ENCODE results near the gene SNX2. TPM values are rescaled to one million over a fixed set of nuclear protein-coding genes. Genes with fewer than 3 reads are reported as not detected.

The SNX2 gene
- total and polyA plus RNA-seq, 9 of the 15 experiments (the other 6 are each of a cell fraction or from before 2014, with no cell fraction given), result 35.2 to 86.0 (median 58.1) TPM

- 0 out of 2 replicates have a peak, but pooled peaks have one; percentile 32 for TF ChIP-seq ZNF12 (CRISPR knock-in tag; IDR thresholded peaks at IDR 0.05)
- TF ChIP-seq, protein P1, sequence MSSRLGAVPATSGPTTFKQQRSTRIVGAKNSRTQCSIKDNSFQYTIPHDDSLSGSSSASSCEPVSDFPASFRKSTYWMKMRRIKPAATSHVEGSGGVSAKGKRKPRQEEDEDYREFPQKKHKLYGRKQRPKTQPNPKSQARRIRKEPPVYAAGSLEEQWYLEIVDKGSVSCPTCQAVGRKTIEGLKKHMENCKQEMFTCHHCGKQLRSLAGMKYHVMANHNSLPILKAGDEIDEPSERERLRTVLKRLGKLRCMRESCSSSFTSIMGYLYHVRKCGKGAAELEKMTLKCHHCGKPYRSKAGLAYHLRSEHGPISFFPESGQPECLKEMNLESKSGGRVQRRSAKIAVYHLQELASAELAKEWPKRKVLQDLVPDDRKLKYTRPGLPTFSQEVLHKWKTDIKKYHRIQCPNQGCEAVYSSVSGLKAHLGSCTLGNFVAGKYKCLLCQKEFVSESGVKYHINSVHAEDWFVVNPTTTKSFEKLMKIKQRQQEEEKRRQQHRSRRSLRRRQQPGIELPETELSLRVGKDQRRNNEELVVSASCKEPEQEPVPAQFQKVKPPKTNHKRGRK (tag; IDR thresholded peaks at IDR 0.05), result no peak
- TF ChIP-seq RNF2 (IDR thresholded peaks at IDR 0.05), result 0 out of 2 replicates have a peak, but pooled peaks have one; percentile 26
- peak; percentile 99 for TF ChIP-seq ZBTB1 (CRISPR knock-in tag; IDR thresholded peaks at IDR 0.05; ENCODE audit: borderline replicate concordance, low read depth)
- TF ChIP-seq MYNN (IDR thresholded peaks at IDR 0.05), result no peak
- TF ChIP-seq MYNN (CRISPR knock-in tag; IDR thresholded peaks at IDR 0.05), result no peak
- peak; percentile 53 to 71 for TF ChIP-seq E2F6 (IDR thresholded peaks at IDR 0.05; ENCODE audit: borderline replicate concordance in 1 of 2, extremely low read depth in 1 of 2, insufficient read depth in 1 of 2, insufficient read length in 1 of 2, low read depth in 1 of 2, low read length in 1 of 2, poor library complexity in 1 of 2, severe bottlenecking in 1 of 2)
- TF ChIP-seq HDAC1 (IDR thresholded peaks at IDR 0.05), result peak in 1 of 2 experiments; percentile 9; a peak in 1 of 4 replicates
- peak; percentile 41 for TF ChIP-seq HDAC3 (IDR thresholded peaks at IDR 0.05; ENCODE audit: borderline replicate concordance, partially characterized antibody)
- TF ChIP-seq XRCC3 (IDR thresholded peaks at IDR 0.05), result no peak
- TF ChIP-seq ZNF75A (CRISPR knock-in tag; IDR thresholded peaks at IDR 0.05), result no peak
- no peak for TF ChIP-seq HLTF (IDR thresholded peaks at IDR 0.05)
- peak; percentile 23; the same call in 1 of the 2 replicates for TF ChIP-seq ATF7 (IDR thresholded peaks at IDR 0.05)
- TF ChIP-seq MAZ (CRISPR knock-in tag; conservative IDR thresholded peaks at IDR 0.05 in 1 of 2, IDR thresholded peaks at IDR 0.05 in 1 of 2), result peak; percentile 40; a peak in 2 of 4 replicates
- no peak for TF ChIP-seq SAFB2 (IDR thresholded peaks at IDR 0.05; ENCODE audit: borderline replicate concordance, low read depth, low read length, severe bottlenecking)
- peak; percentile 97 for TF ChIP-seq ZNF316 (IDR thresholded peaks at IDR 0.05)
- TF ChIP-seq, protein P2, sequence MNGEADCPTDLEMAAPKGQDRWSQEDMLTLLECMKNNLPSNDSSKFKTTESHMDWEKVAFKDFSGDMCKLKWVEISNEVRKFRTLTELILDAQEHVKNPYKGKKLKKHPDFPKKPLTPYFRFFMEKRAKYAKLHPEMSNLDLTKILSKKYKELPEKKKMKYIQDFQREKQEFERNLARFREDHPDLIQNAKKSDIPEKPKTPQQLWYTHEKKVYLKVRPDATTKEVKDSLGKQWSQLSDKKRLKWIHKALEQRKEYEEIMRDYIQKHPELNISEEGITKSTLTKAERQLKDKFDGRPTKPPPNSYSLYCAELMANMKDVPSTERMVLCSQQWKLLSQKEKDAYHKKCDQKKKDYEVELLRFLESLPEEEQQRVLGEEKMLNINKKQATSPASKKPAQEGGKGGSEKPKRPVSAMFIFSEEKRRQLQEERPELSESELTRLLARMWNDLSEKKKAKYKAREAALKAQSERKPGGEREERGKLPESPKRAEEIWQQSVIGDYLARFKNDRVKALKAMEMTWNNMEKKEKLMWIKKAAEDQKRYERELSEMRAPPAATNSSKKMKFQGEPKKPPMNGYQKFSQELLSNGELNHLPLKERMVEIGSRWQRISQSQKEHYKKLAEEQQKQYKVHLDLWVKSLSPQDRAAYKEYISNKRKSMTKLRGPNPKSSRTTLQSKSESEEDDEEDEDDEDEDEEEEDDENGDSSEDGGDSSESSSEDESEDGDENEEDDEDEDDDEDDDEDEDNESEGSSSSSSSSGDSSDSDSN (IDR thresholded peaks at IDR 0.05; ENCODE audit: borderline replicate concordance in 1 of 2, low read depth in 2 of 2, low read length in 2 of 2), result peak; percentile 66 to 86; a peak in 3 of 4 replicates
- TF ChIP-seq TBP (optimal IDR thresholded peaks at IDR 0.05; ENCODE audit: low read depth, low read length), result peak; percentile 6
- no peak for TF ChIP-seq CBX5 (IDR thresholded peaks at IDR 0.05; ENCODE audit: borderline replicate concordance, low read depth)
- peak; percentile 70; the same call in 1 of the 2 replicates for TF ChIP-seq GATAD2B (IDR thresholded peaks at IDR 0.05; ENCODE audit: borderline replicate concordance)
- TF ChIP-seq CHD2 (IDR thresholded peaks at IDR 0.05; ENCODE audit: low read depth, low read length), result no peak
- TF ChIP-seq CREB3L1 (IDR thresholded peaks at IDR 0.05; ENCODE audit: borderline replicate concordance, low read depth), result no peak
Observed at GRCh38 chr5:122845229-122846050, 70.6 kb downstream of the SNX2 start, which contains the start of gene SNX24 (continued).

All from K562 (cell line).